ENCODE measurements around the gene GNAI2.
"Not testable (repeated sequence)": the region's sequence is repeated elsewhere in the genome, so short reads cannot be mapped to it uniquely, and the experiment has no call there.

Gene GNAI2

GRCh38 chr3:50226888-50227389 lies 9.1 kb upstream of the GNAI2 start:
- DNase-seq (ENCODE audit: low read depth), result no peak

DNA sequence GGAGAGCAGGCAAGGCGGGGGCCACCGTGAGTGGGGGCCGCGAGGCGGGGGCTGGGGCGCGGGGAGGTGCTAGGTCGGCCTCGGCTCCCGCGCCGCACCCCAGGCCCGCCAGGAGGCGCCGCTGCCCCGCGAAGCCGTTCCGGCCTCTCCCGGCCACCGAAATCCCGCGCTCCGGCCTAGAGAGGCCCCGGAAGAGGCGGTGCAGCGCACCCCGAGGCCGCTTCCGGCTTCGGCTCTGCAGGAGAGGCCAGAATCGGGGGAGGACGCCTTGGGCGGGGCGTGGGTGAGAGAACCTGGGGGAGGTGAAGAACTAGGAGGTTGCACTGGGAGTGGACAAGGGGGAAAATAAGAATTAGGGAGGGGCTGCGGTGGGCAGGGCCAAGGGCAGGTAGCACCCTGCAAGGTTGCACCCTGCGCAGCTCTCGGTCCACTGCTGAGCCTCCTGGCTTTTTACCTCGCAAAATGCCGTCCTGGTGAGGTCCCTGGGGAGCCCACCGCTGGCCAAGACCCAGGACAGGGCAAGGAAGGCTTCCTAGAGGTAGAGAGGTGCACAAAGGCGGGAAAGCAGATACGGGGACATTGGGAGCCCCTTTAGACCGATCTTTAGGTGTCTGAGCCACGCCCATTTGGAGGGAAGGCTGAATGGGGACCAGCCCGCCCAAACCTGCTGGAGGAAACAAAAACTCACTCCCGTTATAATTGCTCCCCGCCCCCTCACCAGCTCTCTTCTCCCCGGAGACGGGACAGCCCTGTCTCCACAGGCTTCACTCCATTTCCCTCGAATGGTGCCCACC lies 8.4 kb upstream of the GNAI2 start:
- DNase-seq (ENCODE audit: low read depth), result peak; percentile 83

- not testable (repeated sequence) for DNase-seq (ENCODE audit: low read depth)
Observed at GRCh38 chr3:50228184-50228763, 7.7 kb upstream of the GNAI2 start.

GRCh38 chr3:50229490-50229889 lies 6.5 kb upstream of the GNAI2 start:
- DNase-seq (ENCODE audit: low read depth), result no peak

DNA sequence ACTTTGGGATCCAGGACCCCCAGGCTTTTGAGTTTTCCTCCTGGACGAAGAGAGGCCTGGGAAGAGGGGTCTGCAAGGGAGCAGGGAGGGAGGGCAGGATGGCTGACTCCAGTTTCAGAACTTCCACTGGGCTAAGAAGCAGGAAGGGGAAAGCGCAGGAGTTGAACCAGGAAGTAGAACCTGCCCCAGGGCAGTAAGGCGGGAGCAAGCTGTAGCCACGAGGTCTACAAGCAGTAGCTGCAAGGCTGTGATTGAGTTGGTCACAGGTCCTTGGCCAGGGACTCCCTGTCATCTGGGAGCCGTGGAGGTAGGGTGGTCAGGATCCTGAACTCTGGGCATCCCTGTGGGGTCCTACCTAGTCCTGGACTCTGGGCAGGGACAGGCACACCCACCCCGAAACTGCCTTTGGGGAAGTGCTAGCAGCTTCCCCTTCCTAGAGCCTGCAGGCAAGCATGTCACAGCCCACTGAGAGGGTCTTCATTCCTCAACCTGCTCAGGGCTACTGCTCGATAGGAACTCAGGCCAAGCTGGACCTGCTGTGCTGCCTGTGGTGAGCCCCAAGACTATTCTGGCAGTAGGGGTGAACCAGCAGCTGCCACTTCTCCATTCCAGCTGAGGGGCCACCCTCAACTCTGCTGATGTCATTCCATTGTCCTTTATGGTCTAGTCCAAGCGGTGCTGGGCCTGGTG lies 5.8 kb upstream of the GNAI2 start:
- no peak for DNase-seq (ENCODE audit: low read depth)

GRCh38 chr3:50230794-50231125 lies 5.2 kb upstream of the GNAI2 start:
- DNase-seq (ENCODE audit: low read depth), result no peak

DNA sequence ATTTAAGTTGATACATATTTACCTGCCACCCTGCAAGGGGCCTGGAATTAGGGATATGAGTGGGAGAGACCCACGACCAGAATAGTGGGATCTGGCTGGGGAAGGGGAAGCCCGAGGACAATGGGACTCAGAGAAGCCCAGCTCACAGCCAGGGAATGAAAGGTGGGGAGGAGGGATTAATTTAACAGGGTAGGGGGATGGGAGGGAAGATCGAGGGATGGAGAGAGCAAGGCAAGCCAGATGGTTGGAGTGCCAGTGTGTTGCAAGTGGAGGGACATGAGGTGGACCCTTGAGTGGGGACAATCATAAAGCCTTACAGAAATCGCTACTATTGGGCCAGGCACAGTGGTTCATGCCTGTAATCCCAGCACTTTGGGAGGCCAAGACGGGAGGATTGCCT lies 4.4 kb upstream of the GNAI2 start:
- DNase-seq (ENCODE audit: low read depth), result no peak

DNA sequence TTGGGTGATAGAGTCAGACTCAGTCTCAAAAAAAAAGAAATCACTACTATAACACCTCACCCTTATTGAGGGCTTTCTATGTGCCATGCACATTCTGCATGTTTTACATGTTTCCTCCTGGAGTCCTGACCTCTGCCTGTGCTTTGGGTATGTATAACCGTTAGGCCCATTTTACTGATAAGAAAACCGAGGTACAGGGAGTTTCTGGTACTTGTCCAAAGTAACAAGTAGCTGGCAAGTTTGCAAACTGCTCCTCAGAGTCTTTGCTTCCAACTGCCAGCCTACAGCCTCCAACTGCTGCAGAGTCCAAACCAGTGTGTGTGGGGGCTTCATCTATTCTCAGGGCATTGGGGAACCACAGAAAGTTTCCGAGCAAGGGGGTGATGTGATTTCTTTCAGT lies 3.7 kb upstream of the GNAI2 start:
- DNase-seq (ENCODE audit: low read depth), result no peak

- DNase-seq (ENCODE audit: low read depth), result no peak
Observed at GRCh38 chr3:50233176-50233575, 2.8 kb upstream of the GNAI2 start.

DNA sequence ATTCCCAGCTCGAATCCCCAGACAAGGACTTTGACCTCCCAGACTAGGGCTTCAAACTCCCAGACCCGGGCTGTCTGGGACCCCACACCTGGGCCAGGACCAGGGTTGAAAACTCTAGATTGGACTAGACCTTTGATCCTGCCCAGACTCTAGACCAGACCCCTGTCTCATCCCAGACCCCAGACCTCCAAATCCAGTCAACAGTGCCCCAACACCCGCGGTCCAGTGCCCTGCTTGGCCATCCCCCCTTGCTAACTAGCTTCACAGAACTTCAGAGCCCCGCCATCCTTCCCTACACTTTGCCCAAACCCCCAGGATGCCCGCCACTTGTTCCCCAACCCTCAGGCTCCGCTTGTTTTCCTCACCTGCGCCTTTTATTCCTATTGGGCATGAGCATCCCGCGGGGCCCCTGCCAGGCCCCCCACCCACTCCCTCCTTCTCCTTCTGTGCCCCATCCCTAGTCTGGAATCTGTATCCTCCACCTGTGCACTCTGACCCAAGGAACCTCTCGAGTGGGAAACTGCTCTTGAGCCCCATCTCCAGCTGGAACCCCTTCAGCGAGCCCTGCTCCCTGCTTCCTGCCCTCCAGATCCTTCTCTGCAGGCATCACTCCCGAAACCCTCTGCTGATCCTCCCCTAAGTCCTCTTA lies 604 bp downstream of the GNAI2 start:
- DNase-seq (ENCODE audit: low read depth), result no peak

DNA sequence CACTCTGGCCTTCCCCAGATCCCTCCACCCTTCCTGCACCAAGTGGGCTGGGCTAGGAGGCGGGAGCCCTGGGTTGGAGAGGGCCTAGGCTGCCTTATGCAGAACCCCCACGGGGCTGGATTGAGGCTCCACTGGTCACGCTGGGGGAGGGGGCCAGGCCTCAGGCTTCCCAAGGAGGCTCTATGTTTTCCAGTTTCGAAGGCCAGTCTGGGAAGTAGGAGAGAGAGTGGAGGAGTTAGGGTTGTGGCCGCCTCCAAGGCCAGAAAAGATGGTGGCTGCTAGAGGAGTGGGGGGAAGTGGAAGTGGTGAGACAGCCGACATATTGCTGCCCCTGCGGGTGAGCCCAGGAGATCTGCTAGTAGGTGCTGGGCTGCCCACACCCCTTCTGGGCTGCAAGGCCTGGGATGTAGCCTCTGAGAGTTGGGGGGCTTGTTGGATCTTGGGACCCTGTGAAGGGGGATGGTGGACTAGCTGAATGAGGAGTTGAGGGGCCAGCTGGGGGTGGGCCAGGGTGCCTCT lies 1.2 kb downstream of the GNAI2 start:
- no peak for DNase-seq (ENCODE audit: low read depth)

DNA sequence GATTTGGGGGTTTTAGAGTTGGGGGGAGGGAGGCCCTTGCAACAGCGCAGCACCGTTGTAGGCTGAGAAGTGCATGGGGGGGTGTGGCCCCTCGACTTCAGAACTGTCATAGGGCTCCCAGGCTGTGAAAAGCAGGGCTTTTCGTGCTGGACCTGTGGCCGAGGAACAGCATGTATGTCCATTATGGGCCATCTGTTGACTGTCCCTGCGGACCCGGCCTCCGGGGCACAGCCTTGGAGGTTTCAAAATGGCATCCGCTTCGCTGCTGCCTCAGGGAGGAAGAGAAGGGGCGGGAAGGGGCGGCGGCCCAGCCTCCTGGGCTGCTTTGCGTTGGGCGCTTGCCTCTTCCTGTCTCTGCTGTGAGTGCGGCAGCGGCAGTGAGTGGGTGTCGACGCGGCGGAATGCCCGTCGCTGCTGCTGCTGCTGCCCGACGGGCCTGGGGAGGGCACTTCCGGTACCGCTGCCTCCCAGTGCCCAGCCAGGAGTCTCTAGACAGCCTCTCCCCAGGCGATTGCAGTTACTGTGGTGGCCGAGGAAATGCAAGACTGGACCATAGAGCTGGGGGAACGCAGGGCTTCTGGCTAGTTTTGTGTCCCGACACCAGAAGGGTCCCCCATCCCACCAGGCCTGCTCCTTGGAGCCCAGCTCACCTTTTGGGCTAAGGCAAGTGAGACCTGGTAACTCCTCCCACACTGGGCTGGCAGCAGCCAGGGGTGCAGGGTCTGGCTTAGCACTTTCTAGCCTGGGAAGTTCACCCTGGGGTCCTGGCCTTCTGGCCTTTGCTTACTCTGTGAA lies 1.9 kb downstream of the GNAI2 start:
- DNase-seq (ENCODE audit: low read depth), result peak; percentile 80

DNA sequence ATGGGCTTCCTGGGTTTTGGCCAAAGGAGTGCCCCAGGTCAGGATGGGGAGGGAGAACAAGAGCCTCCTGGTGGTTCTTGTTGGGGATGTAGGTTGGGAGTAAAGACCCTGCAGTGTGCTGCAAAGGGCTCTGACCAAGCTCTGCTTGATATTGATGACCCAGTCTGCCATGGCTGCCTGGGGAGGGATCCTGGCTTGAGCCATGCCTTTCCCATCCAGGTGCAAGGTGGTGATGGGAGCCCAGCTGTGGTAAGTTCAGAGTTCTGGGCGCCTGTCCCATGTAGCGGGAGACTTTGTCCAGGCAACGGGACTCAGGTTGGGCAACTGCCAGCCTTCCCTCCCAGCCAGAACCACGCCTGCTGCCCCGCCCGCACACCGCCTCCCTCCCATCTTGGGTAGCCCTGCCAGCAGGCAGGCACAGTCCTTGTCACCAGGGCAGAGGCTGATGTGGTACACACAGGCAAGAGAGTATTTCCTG lies 2.6 kb downstream of the GNAI2 start:
- no peak for DNase-seq (ENCODE audit: low read depth)

- no peak for DNase-seq (ENCODE audit: low read depth)
Observed at GRCh38 chr3:50239649-50240048, 3.6 kb downstream of the GNAI2 start.

- DNase-seq (ENCODE audit: low read depth), result no peak
Observed at GRCh38 chr3:50241163-50241562, 5.2 kb downstream of the GNAI2 start.

- DNase-seq (ENCODE audit: low read depth), result no peak
Observed at GRCh38 chr3:50241713-50242380, 5.8 kb downstream of the GNAI2 start.

- no peak for DNase-seq (ENCODE audit: low read depth)
Observed at GRCh38 chr3:50242381-50242770, 6.4 kb downstream of the GNAI2 start.

GRCh38 chr3:50242851-50243542 lies 7.0 kb downstream of the GNAI2 start:
- no peak for DNase-seq (ENCODE audit: low read depth)

DNA sequence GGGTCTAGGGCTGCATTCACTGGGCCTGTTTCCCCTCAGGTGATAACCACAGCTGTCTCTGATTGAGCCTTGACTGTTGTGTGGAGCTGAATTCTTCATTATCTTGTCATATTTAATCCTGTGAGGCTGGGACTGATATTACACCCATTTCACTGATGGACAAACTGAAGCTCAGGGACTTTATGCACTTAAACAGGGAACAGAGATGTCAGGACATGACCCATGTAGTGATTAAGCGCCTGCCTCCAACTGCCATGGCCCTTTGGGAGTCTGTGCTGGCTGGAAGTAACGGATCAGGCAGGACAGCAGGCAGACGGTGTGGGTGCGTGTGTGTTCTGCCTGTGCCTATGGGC lies 7.5 kb downstream of the GNAI2 start:
- no peak for DNase-seq (ENCODE audit: low read depth)

GRCh38 chr3:50244813-50245212 lies 8.8 kb downstream of the GNAI2 start:
- not testable (repeated sequence) for DNase-seq (ENCODE audit: low read depth)
